K562 (cell line): ENCODE results near the gene EIF5B. TPM values are rescaled to one million over a fixed set of nuclear protein-coding genes. Genes with fewer than 3 reads are reported as not detected.

Source experiments
- BCL6 ChIP-seq: fragments of 250-450 bp; sonication (Bioruptor Pico); IDR thresholded peaks from 2 replicates; pipeline ENCODE4 v1.4.0; 2020
- CEBPG ChIP-seq, 3 experiments: fragments of 200-800 bp in 1 of 3; sonication (Bioruptor generic) in 1 of 3; sonication (generic) in 1 of 3; formaldehyde crosslinking in 1 of 3; IDR thresholded peaks in 2 of 3; conservative IDR thresholded peaks in 1 of 3; 2 replicates each; pipeline versions ENCODE4 v1.6.1 to v1.8.0; 2016 to 2022; ENCODE audit warnings: missing compliant biosample characterization in 2 of 3, missing genetic modification characterization in 2 of 3, mild to moderate bottlenecking in 1 of 3, missing genetic modification reagents in 1 of 3
- CSDE1 ChIP-seq, 2 experiments: fragments of 450-650 bp; IDR thresholded peaks; 2 replicates each; pipeline ENCODE4 v1.6.1; 2016; ENCODE audit warnings: mild to moderate bottlenecking in 1 of 2
- E2F6 ChIP-seq, 2 experiments: IDR thresholded peaks; 2 replicates each; pipeline ENCODE4 v1.6.1; 2011; ENCODE audit warnings: borderline replicate concordance in 1 of 2, control low read depth in 1 of 2, low read depth in 1 of 2, low read length in 1 of 2, mild to moderate bottlenecking in 1 of 2, mixed read lengths in 1 of 2, moderate library complexity in 1 of 2; ENCODE audit not compliant: insufficient read depth in 1 of 2, insufficient read length in 1 of 2, poor library complexity in 1 of 2, severe bottlenecking in 1 of 2; ENCODE audit errors: extremely low read depth in 1 of 2
- ELF4 ChIP-seq: fragments of 450-650 bp; formaldehyde crosslinking; IDR thresholded peaks from 2 replicates; pipeline ENCODE4 v1.4.0; 2022; ENCODE audit warnings: missing genetic modification characterization
- ERF ChIP-seq: fragments of 450-650 bp; formaldehyde crosslinking; IDR thresholded peaks from 2 replicates; pipeline ENCODE4 v1.4.0; 2020; ENCODE audit warnings: mild to moderate bottlenecking, mixed read lengths
- ETV1 ChIP-seq: fragments of 450-650 bp; conservative IDR thresholded peaks from 2 replicates; pipeline ENCODE4 v1.6.1; 2016; ENCODE audit warnings: missing genetic modification characterization, control low read depth, low read depth, missing compliant biosample characterization
- HCFC1 ChIP-seq: IDR thresholded peaks from 2 replicates; pipeline ENCODE4 v1.6.1; 2012; ENCODE audit warnings: low read depth, low read length, improper control_type of control experiment
- JUNB ChIP-seq: fragments of 450-650 bp; formaldehyde crosslinking; conservative IDR thresholded peaks from 2 replicates; pipeline ENCODE4 v1.4.0; 2020; ENCODE audit warnings: mild to moderate bottlenecking
- JUND ChIP-seq, 2 experiments: IDR thresholded peaks; 2 replicates in 1 of 2; 3 replicates in 1 of 2; pipeline ENCODE4 v1.6.1; 2011; ENCODE audit warnings: borderline replicate concordance in 2 of 2, low read depth in 2 of 2, low read length in 2 of 2, improper control_type of control experiment in 1 of 2, missing biosample characterization in 1 of 2, missing genetic modification characterization in 1 of 2, missing genetic modification reagents in 1 of 2
- MBD2 ChIP-seq: sonication (generic); IDR thresholded peaks from 2 replicates; pipeline ENCODE4 v1.6.1; 2016; ENCODE audit warnings: low read depth, borderline replicate concordance
- NCOA6 ChIP-seq: fragments of 450-650 bp; IDR thresholded peaks from 2 replicates; pipeline ENCODE4 v1.6.1; 2017; ENCODE audit warnings: mild to moderate bottlenecking
- RBM17 ChIP-seq: fragments of 200-400 bp; formaldehyde crosslinking; IDR thresholded peaks from 2 replicates; pipeline ENCODE4 v1.6.1; 2017; ENCODE audit warnings: low read depth, mild to moderate bottlenecking, low read length, borderline replicate concordance
- RNF2 ChIP-seq: sonication (generic); IDR thresholded peaks from 2 replicates; pipeline ENCODE4 v1.6.1; 2016
- SREBF1 ChIP-seq: fragments of 150-350 bp; IDR thresholded peaks from 2 replicates; pipeline ENCODE4 v1.6.1; 2014; ENCODE audit warnings: antibody characterized with exemption, low read depth, low read length, borderline replicate concordance
- U2AF2 ChIP-seq: fragments of 200-400 bp; formaldehyde crosslinking; optimal IDR thresholded peaks from 2 replicates; pipeline ENCODE3; 2017; ENCODE audit warnings: low read depth, mild to moderate bottlenecking, low read length
- ZNF133 ChIP-seq: fragments of 250-450 bp; sonication (Bioruptor Pico); IDR thresholded peaks from 2 replicates; pipeline ENCODE4 v1.4.0; 2020; ENCODE audit warnings: mild to moderate bottlenecking
- ZNF311 ChIP-seq: fragments of 250-450 bp; sonication (Bioruptor Pico); IDR thresholded peaks from 2 replicates; pipeline ENCODE4 v1.4.0; 2020; ENCODE audit warnings: mild to moderate bottlenecking, moderate library complexity
- polyA plus RNA-seq, 8 experiments: library from polyadenylated mRNA; depleted of rRNA in 4 of 8; stranded (reverse) in 5 of 8; unstranded in 3 of 8; fragments of >200 nt; fragmentation: Nextera tagmentation in 2 of 8; fragmentation: Illumina TruSeq in 1 of 8; extraction: Ambion mirVana in 2 of 8; extraction: Trizol in 1 of 8; gene quantifications; 2 replicates each; pipeline versions ENCODE4 v1.2.1 to v1.2.3, GENCODE V29; 2011 to 2014; ENCODE audit warnings: inconsistent platforms in 1 of 8, missing spikeins in 1 of 8
- total RNA-seq, 7 experiments: library from RNA; depleted of rRNA in 6 of 7; stranded (reverse); fragments of >200 nt in 6 of 7; fragmentation: Illumina TruSeq in 2 of 7; extraction: Trizol in 2 of 7; gene quantifications; 2 replicates each; pipeline versions ENCODE4 v1.2.1 to v1.2.3, GENCODE V29; 2011 to 2021; ENCODE audit warnings: low replicate concordance in 1 of 7
- TF ChIP-seq, protein P1 (sequence below): sonication (generic); formaldehyde crosslinking; IDR thresholded peaks from 2 replicates; pipeline ENCODE4 v1.8.0; 2022; ENCODE audit warnings: mild to moderate bottlenecking, missing genetic modification reagents

Gene EIF5B
- total and polyA plus RNA-seq, 9 of the 15 experiments (the other 6 are each of a cell fraction or from before 2014, with no cell fraction given), result 26.5 to 143 (median 47.7) TPM

- TF ChIP-seq U2AF2 (no peak), CEBPG (CRISPR knock-in tag; IDR thresholded peaks at IDR 0.05) (peak; percentile 94), CEBPG (tag; conservative IDR thresholded peaks at IDR 0.05 in 1 of 2, IDR thresholded peaks at IDR 0.05 in 1 of 2) (peak; percentile 85 to 98), ELF4 (CRISPR knock-in tag) (no peak), ZNF311 (no peak), HCFC1 (peak; percentile 99), SREBF1 (peak; percentile 29; the same call in 1 of the 2 replicates), CSDE1 (IDR thresholded peaks at IDR 0.05) (no peak), ZNF133 (CRISPR knock-in tag) (no peak), RNF2 (peak; percentile 68; the same call in 1 of the 2 replicates), JUND (IDR thresholded peaks at IDR 0.05; ENCODE audit: borderline replicate concordance, low read depth, low read length) (peak; percentile 50), JUND (tag; IDR thresholded peaks at IDR 0.05; ENCODE audit: borderline replicate concordance, low read depth, low read length) (peak; percentile 46; the same call in 1 of the 3 replicates), ERF (no peak), E2F6 (IDR thresholded peaks at IDR 0.05; ENCODE audit: borderline replicate concordance in 1 of 2, extremely low read depth in 1 of 2, insufficient read depth in 1 of 2, insufficient read length in 1 of 2, low read depth in 1 of 2, low read length in 1 of 2, poor library complexity in 1 of 2, severe bottlenecking in 1 of 2) (peak in 1 of 2 experiments; percentile 72), NCOA6 (peak; percentile 68), ETV1 (peak; percentile 91), JUNB (no peak), BCL6 (CRISPR knock-in tag) (no peak), RBM17 (no peak), MBD2 (peak; percentile 81; the same call in 1 of the 2 replicates)
- TF ChIP-seq, protein P1, sequence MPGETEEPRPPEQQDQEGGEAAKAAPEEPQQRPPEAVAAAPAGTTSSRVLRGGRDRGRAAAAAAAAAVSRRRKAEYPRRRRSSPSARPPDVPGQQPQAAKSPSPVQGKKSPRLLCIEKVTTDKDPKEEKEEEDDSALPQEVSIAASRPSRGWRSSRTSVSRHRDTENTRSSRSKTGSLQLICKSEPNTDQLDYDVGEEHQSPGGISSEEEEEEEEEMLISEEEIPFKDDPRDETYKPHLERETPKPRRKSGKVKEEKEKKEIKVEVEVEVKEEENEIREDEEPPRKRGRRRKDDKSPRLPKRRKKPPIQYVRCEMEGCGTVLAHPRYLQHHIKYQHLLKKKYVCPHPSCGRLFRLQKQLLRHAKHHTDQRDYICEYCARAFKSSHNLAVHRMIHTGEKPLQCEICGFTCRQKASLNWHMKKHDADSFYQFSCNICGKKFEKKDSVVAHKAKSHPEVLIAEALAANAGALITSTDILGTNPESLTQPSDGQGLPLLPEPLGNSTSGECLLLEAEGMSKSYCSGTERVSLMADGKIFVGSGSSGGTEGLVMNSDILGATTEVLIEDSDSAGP (CRISPR knock-in tag), result no peak
These were observed 1.0 kb upstream of the EIF5B start, which contains the start of gene TXNDC9 (continued) for GRCh38 chr2:99335911-99336803.
